T-helper 2 cell treated with Interferon-gamma antibody and Interleukin-4, amounts not matched to agents 5 μg/mL and 100 μg/mL, for 36 hours (primary cell): ENCODE data around the gene TUB.
A peak's percentile ranks its signal among the peaks of the same experiment; 100 is the strongest.

Source experiments
- DNase-seq: peaks from one replicate; pipeline ENCODE4 v3.0.0; 2021; ENCODE audit warnings: low spot score
- H3K27ac Mint-ChIP-seq: one replicate; pipeline ENCODE4 v1.8.0; 2021; ENCODE audit warnings: mild to moderate bottlenecking, mixed read lengths
- H3K27me3 Mint-ChIP-seq: one replicate; pipeline ENCODE4 v1.8.0; 2021; ENCODE audit warnings: low read depth, mixed read lengths
- H3K36me3 Mint-ChIP-seq: one replicate; pipeline ENCODE4 v1.8.0; 2021; ENCODE audit warnings: low read depth, mixed read lengths
- H3K4me1 Mint-ChIP-seq: one replicate; pipeline ENCODE4 v1.8.0; 2021; ENCODE audit warnings: low read depth, mixed read lengths
- H3K4me3 Mint-ChIP-seq: one replicate; pipeline ENCODE4 v1.8.0; 2022; ENCODE audit warnings: mild to moderate bottlenecking, moderate library complexity, mixed read lengths
- H3K9me3 Mint-ChIP-seq: one replicate; pipeline ENCODE4 v1.8.0; 2021; ENCODE audit warnings: mixed read lengths

Gene TUB

DNA sequence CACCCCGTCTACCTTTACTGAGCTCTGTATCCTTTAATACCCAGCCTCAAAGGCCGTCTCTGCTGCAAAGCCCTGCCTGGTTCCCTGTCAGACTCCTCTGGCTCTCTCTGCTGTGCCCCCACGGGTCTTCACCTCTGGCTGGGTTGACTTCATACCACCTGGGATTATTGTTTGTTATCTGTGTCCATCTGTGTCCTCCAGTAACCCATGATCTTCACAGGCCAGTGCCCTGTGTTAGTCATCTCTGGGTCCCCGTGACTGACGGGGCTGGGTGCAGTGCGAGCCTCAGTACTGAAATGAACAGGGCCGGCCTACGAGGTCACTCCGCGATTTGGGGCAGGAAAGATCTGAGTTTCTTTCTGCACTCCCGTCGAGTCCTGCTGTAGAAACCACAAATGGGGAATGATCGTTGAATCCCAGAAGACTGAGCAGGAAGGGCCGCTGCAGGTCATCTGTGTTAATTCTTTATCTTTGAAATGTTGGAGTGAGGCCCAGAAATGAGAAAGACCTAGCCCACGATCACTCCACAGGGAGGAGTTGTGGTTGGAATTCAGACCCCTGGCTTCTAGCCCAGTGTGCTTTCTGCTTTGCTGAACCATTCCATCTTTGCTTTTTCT is 12.3 kb upstream of the TUB start:
- H3K9me3 Mint-ChIP-seq: no peaks in the 10 kb centered on the region
- no peak overlapping the region for H3K4me3 Mint-ChIP-seq
- H3K27ac Mint-ChIP-seq: no peak overlapping the region
- no peak for DNase-seq
- H3K27me3 Mint-ChIP-seq: peaks cover 4% of the 10 kb centered on the region
- H3K36me3 Mint-ChIP-seq: no peaks in the 10 kb centered on the region
- no peaks in the 10 kb centered on the region for H3K4me1 Mint-ChIP-seq

DNA sequence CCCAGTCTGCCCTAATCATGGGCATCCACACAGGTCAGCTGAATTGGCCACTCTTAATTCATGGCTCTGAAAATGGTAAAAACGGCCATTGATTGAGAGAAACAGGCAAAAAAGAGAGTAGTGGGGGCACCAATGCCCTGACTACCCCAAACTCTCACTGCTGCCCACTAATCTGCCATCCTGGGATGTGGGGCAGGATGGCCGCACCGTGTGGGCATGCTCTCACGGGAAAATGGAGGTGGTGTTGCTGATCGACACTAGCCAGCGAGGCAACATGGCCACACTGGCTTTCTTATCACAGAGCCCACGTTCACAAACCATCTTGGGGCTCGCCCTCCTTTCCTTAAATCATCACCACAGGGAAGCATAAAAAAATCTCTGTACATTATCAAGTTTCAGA is 11.2 kb upstream of the TUB start:
- Mint-ChIP-seq H3K9me3 (no peaks in the 10 kb centered on the region), H3K27ac (no peak overlapping the region), H3K27me3 (peaks cover 4% of the 10 kb centered on the region), H3K4me1 (no peaks in the 10 kb centered on the region), H3K36me3 (no peaks in the 10 kb centered on the region), H3K4me3 (no peak overlapping the region)
- DNase-seq: no peak

DNA sequence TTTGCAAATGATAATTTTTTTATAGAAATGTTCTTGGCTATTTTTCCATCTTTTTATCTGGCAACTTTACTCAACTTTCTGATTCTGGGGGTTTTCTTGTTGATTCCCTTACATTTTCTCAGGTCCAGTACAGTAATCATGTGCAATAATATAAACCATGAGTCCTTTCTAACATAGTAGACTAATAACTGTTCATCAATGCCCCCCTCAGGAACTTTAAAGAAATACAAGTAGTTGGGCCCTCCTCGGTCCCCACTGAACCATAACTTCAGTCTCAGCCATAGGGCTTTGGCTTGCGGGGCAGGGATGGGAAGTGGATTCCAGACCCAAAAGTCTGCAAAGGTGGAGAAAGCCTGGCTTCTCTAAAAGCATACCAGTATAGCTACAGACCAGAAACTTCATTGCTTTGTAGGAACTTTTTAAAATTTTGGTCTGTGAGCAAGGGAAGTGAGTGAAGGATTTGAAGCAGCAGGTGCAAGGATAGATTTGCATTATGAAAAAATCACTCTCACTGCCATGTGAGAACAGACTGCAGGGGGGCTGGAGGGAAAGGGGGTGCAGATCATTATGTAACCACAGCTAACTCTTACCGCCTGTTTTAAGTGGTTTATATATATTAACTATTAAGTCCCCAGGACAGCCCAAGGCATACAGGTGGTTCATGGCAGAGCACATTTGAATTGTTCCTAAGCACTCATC is 10.4 kb upstream of the TUB start:
- Mint-ChIP-seq H3K27ac (no peak overlapping the region), H3K27me3 (peaks cover 4% of the 10 kb centered on the region), H3K9me3 (no peaks in the 10 kb centered on the region), H3K4me1 (no peaks in the 10 kb centered on the region), H3K4me3 (no peak overlapping the region), H3K36me3 (no peaks in the 10 kb centered on the region)
- no peak for DNase-seq

DNA sequence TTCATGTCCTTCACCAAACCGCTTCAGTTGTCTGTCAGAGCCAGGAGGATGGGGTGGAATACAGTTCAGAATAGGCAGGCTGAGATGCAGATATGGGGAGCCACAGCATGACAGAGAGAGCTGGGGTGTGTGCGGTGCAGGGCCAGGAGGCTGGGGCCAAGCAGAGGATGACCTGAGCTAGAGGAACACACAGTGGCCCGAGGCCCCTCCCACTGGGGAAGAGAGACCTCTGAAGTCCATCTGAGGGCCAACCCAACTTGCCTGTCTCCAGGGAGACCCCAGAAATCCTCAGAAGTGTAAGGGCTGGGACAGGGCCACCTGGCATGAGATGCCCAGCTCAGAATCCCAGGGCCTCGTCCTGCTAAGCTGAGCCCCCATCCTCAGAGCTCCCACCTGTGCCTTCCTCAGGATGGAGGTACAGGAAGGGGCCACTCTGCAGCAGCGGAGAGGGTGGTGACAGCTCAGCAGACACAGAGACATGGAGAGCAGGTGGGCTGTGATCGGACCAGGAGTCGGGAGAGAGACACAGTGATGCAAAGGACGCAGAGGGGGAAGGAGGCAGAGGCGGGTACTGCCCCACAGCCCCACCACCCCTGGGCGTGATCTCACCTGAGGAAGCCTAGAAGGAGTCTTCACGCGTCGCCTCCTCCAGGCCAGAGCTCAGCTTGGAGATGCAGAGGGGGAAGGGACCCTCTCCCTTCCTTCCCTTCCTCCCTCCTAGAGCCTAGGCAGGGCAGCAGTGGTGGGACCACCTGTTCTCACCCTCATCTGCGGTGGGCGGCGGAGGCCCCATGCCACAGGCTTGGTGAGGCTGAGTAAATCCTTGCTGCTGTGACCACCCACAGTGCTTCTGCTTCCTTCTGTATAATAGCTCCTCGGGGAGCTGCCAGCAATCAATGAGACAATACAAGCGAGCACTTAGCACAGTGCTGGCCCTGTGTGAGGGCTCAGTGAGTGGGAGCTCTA is 9.1 kb upstream of the TUB start:
- Mint-ChIP-seq H3K36me3 (no peaks in the 10 kb centered on the region), H3K27ac (no peak overlapping the region), H3K4me1 (no peaks in the 10 kb centered on the region), H3K27me3 (peaks cover 4% of the 10 kb centered on the region), H3K9me3 (no peaks in the 10 kb centered on the region), H3K4me3 (no peak overlapping the region)
- no peak for DNase-seq

DNA sequence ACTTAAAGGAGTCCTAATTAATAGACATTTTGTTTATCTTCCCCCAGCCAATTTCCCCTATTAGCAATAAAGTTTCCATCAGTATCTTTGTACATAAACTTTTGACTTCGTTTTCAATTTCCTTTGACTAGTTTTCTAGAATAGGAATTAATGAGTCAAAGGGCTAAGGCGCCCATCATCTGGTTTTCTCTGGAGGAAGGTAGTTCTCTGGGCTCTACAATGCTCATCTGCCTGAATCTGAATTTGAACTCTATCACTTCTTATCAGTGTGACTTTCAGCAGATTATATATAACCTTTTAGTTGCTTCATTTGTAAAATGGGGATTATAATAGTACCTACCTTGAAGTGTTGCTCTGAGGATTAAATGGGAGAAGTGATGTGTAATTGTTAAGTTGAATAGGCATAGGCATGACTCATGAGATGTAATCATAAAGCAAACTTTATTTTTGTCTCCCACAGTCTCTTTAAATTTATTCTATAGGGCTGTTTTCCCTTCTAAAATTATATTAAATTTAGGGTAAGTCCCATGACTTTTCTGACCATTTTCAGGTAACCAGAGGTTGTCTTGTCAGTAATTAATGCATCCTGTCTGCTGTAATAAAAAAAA is 5.8 kb upstream of the TUB start:
- Mint-ChIP-seq H3K27ac (no peak overlapping the region), H3K27me3 (peaks cover 17% of the 10 kb centered on the region), H3K4me3 (no peak overlapping the region), H3K4me1 (no peaks in the 10 kb centered on the region), H3K9me3 (no peaks in the 10 kb centered on the region), H3K36me3 (no peaks in the 10 kb centered on the region)
- no peak for DNase-seq

DNA sequence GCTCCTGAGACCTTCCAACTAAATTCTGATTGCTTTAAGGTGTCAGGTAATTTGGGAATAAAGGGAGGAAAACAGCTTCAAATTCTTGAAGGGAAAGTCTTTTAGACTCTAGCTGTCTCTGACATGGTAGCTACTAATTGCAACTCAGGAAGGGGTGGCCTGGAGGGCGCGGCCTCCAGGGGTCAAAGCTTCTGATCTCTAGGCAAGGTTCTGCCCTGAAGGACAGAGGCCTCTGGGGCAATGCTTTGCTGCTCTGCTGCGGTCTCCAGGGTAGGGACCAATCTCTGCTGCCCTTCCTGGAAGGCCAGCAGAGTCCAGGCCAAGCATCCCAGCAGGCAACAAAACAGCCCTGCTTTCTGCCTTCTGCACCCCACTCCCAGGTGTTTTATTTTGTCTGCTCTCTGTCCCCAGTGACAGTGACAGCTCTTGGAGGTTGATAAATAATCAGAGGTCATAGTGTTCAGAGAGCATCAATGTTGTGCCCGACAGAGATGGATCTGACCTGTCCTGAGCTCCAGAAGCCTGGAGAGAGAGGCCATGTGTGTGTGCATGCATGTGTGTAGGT is 1.8 kb upstream of the TUB start:
- DNase-seq: no peak
- no peak overlapping the region for H3K27ac Mint-ChIP-seq
- peaks cover 42% of the 10 kb centered on the region for H3K27me3 Mint-ChIP-seq
- no peaks in the 10 kb centered on the region for H3K9me3 Mint-ChIP-seq
- H3K36me3 Mint-ChIP-seq: no peaks in the 10 kb centered on the region
- H3K4me1 Mint-ChIP-seq: no peaks in the 10 kb centered on the region
- peak overlapping the region; percentile 4 for H3K4me3 Mint-ChIP-seq

DNA sequence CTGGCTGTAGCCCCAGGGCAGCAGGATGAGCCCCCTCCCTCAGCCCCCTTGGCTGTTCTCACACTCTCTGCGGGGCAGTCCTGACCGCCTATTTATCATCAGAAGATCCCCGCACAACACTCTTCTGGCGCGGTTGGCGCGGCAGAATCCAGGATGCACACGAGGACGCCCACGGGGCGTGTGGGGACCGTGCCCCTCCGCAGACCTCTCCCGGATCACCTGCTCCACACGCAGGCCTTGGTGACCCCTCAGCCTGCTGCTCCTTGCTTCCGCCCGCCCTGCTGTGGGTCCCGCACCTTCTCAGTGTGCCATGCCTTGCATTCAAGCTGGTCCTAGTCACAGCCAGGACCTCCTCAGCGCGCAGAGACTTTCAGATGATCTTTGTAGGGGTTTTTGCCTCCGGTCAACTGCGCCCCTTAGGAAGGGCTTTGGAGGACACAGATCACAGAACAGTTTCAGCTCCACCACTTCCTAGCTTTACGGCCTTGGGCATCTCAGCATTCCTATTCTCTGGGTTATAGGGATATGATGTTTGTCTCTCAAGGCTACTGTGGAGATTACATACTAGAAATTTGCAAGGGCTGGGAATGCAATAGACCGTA is 841 bp upstream of the TUB start:
- Mint-ChIP-seq H3K27ac (no peak overlapping the region), H3K27me3 (peaks cover 44% of the 10 kb centered on the region), H3K36me3 (no peaks in the 10 kb centered on the region), H3K9me3 (no peaks in the 10 kb centered on the region), H3K4me1 (no peaks in the 10 kb centered on the region), H3K4me3 (peak overlapping the region; percentile 51)
- no peak for DNase-seq

DNA sequence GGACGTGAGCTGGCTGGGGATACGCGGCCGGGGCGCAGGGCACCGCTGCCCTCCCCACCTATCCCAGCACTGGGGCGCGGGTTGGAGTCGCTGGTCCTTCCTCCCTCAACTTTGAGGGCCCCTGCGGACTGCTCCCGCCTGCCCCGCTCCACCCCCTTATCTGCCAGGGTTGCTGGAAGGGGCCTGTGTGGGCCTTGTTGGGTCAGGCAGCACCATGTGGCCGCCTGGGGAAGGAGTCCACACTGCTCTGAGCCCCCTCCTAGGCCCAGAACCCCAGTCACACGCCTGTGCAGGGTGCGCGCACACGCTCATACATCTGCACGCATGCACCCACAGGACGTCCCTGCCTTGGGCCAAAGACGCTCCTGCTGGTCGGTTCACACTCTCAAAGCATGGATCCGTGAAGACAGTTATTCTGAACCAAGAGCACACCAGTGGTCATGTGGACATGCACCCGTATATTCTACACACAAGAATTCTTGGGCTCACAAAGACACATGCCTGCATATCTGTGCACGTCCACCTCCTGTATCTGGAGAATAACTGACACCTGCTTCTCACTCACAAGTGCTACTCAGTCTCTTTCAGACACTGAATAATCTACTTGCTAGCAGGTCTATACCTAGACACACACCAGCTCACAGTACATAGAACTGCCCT is 710 bp downstream of the TUB start:
- H3K27ac Mint-ChIP-seq: no peak overlapping the region
- H3K27me3 Mint-ChIP-seq: peaks cover 44% of the 10 kb centered on the region
- no peaks in the 10 kb centered on the region for H3K9me3 Mint-ChIP-seq
- H3K4me1 Mint-ChIP-seq: no peaks in the 10 kb centered on the region
- peak overlapping the region; percentile 45 for H3K4me3 Mint-ChIP-seq
- H3K36me3 Mint-ChIP-seq: no peaks in the 10 kb centered on the region
- DNase-seq: no peak

DNA sequence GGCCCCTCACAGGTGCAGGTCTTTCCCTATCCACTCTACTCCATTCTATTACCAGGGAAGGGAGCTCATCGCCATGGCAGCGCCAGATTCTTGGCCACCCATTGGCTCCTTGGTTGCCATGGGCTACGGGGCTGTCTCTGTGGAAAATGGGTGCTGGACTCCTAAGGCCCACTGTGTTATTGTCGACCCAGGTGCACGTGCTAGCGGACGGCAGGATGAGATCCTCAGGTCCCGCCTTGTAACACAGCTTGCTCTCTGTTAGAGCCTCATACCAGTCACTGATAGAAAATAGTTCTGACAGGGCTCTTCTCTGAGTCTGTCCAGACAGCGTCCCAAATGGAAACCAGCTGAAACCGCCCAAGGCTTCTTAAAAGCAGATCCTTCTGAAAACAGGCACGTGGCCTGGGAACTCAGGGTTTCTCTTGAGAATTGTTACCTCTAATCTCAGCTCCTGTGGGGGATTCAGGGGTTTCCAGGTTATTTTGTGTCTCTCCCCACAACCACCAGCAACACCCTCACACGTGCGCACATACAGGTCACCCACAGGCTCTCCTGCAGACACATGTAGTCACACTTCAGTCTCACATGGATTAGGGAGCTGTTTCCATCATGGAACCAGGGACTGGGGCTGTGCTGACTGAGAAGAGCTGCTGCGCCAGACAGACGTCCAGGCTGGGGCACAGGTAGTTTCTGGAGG is 1.5 kb downstream of the TUB start:
- Mint-ChIP-seq H3K27me3 (peaks cover 42% of the 10 kb centered on the region), H3K4me1 (no peaks in the 10 kb centered on the region), H3K9me3 (no peaks in the 10 kb centered on the region), H3K36me3 (no peaks in the 10 kb centered on the region), H3K4me3 (no peak overlapping the region), H3K27ac (no peak overlapping the region)
- no peak for DNase-seq

DNA sequence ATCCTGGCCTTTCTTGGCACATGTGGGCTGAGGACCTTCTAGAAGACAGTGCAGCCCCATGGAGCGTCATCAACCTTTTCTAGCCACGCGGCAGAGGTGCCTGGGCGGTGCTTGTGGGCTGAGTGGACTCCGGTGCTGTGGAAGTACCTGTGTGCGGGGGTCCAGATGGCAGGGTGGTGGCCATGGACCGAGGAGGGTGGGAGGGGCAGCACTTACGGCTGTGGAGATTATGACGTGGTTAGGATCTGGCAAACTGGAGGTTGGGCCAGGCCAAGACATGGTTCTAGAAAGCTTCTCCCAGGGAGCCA is 2.0 kb downstream of the TUB start:
- peaks cover 39% of the 10 kb centered on the region for H3K27me3 Mint-ChIP-seq
- no peaks in the 10 kb centered on the region for H3K36me3 Mint-ChIP-seq
- no peak for DNase-seq
- H3K4me1 Mint-ChIP-seq: no peaks in the 10 kb centered on the region
- no peak overlapping the region for H3K27ac Mint-ChIP-seq
- H3K9me3 Mint-ChIP-seq: no peaks in the 10 kb centered on the region
- no peak overlapping the region for H3K4me3 Mint-ChIP-seq

DNA sequence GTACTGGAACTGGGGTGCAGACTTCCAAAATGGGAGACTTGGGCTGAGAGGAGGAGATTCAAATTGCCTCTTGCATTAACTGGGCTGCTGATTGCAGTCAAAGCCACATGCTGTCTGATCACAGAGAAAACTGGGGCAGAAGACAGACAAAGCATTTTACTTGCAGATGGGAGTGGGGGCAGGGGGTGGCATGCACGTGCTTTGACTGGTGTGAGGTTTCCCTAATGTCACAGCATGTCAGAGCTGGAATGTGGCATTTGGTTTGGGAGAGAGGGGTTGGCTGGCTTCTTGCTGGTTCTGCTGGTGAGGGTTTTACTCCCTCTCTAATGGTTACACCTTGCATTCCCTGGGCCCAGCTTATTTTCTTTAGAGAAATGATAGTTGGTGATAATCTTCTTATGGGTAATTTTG is 2.9 kb downstream of the TUB start:
- Mint-ChIP-seq H3K27me3 (peaks cover 39% of the 10 kb centered on the region), H3K4me3 (no peak overlapping the region), H3K36me3 (no peaks in the 10 kb centered on the region), H3K27ac (no peak overlapping the region), H3K4me1 (no peaks in the 10 kb centered on the region), H3K9me3 (no peaks in the 10 kb centered on the region)
- no peak for DNase-seq

DNA sequence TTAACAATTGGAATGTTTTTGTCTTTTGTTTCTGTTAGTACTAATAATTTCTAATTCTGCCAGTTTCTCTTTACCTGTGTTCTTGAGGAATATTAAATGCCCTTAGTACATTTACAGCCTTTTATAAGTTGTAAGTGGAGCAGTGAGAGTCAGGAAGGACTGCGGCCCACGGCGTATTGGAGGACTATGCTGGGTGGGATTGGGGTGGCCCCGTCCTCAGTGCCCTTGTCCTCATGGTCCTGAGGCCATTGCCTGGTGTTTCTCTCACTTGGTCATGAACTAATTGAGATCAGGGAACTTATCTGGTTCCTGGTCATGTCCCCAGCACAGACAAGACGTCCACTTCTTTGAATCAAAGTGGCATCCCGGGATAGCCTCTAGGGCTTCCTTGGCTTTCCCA is 3.3 kb downstream of the TUB start:
- no peaks in the 10 kb centered on the region for H3K36me3 Mint-ChIP-seq
- no peaks in the 10 kb centered on the region for H3K9me3 Mint-ChIP-seq
- peaks cover 37% of the 10 kb centered on the region for H3K27me3 Mint-ChIP-seq
- DNase-seq: no peak
- no peak overlapping the region for H3K27ac Mint-ChIP-seq
- no peak overlapping the region for H3K4me3 Mint-ChIP-seq
- H3K4me1 Mint-ChIP-seq: no peaks in the 10 kb centered on the region
